NCI-H82 treated with DMSO at 0.1 percent for 48 hours (cell line): ENCODE results near the gene FIGNL2.
"Not testable (repeated sequence)": the region's sequence is repeated elsewhere in the genome, so short reads cannot be mapped to it uniquely, and the experiment has no call there.

Experiments
- DNase-seq: peaks from one replicate; lab custom pipeline; 2025; ENCODE audit not compliant: unreplicated experiment; lab: John Stamatoyannopoulos, UW

The FIGNL2 gene

DNA sequence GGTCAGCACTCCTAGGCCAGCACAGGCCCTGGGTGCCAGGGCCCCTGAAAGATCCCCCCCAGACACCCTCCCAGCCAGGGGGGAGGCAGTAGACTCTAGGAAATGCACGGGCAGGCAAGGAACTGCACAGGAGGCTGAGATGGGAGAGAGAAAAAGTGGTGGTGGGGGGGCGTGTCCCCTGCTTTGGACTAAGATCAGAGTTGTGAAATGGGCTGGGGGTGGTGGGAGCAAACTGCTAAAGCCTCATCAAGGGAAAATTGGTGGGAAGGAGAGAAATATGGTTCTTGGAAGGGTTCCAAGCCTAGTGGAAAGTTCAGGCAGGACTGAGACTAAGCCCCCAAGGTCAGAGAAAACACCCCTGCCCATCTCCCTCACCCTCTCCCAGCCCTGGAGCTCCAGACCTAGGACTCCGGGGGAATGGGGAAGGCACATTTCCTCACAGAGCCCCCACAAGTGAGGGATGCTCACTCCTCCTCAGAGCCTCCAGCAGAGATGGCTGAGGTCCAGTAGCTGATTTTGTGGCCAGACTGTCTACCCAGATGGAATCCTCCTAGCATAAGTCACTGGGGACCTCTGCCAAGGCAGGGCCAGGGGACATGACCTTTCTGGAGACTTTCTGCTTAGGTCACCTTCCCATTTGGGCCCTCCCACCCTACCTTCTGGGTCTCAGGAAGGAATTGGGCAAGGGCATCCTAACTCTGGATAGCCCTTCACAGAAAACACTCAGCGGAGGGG, 29.8 kb downstream of the FIGNL2 start:
- no peak for DNase-seq

DNA sequence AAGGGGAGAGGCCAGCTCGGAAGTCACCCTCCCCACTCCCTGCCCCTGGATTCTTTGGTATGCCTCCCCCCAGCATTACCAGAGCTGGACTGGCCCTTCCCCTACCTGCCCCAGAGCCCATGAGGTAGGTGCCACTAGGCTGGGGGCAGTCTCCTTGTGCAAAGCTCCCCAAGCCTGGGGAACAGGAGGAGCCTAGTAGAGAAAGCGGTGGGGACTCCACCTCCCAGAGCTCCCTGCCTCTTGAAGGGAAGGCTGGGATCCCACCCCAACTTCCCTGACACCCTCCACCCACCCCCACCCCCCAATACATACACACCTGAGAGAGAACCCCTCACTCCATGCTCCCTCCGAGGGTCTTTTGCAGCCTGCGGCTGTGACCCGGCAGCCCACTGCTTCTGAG, 30.4 kb downstream of the FIGNL2 start:
- DNase-seq: no peak

DNA sequence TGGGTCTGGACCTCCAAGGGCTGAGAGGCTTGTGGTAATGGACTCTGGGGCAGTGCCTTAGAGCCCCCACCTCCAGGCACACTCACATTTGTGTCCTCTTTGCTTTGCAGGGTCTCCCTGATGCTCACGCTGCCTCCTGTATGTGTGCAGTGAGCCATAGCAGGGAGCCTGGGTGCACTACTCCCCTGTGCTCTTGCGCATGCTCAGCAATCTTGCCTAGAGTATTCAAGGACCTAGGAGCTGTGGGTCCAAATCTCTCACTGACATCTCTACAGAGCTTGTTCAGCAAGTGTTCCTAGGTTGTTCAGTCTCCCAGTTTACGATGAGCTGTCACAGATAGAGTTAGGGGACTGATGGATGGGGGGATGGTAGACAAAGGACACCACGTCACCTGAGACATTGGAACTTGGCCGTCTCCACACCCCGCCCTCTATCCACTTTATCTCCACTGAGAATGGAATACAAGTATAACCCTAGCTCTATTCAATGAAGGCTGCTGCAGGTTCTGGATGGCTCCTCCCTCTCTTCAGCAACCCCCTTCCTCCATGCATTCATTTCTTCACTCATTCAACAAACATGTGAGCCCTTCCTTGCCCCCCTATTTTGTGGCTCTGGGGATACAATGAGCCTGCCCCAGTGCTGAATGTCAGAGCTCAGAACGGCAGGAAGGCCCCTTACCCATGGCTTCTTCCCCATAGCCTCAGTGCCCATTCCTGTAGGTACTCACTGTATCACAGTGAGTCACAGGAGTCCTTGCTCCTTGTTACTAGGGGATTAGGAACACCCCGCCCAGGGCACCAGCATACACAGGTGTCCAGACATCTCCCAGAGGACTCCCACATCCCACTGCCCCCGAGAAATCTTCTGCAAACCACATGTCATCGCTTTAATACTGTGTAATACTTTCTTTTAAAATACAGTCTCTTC, 31.2 kb downstream of the FIGNL2 start:
- DNase-seq: no peak

DNA sequence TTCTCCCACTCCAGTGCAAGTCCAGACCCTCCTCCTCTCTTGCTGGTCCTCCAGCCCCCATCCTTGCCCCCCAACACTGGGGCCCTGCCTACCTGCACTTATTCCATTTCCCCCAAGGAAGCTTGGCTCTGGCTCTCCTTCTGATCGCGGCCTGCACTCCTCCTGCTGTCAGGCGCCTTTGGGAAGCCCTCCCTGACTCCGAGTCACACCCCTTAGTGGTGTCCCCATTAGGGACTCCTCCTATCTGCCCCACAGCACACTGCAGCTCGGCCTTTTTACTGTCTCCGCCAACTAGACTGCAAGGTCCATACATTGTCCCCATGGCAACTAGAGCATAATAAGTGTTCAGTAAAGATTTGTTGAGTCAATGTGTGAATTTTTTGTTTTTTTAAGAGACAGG, 32.9 kb downstream of the FIGNL2 start:
- DNase-seq: no peak

DNA sequence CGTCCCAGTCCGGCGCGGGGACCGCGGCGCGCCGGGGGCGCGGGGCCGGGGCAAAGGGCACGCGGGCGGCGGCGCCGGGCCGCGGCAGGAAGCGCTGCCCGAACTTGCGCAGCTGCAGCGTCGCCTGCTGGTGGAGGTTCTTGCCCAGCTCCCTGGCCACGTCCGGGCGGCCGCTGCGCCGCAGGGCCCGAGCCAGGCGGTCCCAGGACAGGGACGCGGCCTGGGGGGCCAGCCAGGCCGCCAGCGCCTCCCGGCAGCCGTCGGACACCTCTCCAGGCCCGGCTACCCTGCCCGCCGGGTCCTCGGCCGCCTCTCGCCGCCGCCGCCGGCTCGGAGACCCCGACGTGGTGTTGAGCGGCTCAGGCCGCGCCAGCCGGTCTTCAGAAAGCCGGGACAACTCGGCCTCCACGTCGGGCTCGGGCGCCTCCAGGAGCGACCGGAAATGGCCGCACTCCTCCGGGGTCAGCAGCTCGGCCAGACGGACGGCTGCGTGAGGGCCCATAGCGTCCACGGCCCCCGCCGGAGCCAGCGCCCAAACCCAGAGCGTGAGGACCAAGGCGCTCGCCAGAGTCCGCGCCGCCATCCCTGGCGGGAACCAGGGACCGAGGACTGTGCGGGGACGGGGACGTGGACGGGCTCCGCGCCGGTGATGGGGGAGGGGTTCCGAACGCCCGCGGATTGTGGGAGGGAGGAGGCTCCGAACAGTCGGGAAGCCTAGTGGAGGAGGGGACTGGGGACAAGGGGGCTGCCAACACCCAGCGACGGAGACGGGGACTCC, 34.0 kb downstream of the FIGNL2 start:
- peak; percentile 10 for DNase-seq

DNA sequence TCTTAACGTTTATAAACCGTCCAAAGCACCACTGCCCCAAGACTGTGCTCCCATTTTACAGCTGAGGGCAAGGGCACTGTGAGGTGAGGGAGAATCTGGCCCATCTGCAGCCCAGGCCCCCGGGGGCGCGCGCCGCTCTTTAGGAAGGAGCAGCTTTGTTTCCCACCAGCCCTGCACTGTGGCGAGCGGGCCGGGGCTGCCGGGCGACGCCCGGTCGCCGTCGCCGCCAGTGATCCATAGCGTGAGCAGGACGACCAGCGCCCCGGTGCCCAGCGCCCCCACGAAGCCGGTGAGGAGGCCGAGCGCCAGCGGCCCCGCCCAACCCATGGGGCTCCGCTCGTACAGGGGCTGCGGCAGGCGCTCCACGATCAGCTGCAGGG, 34.6 kb downstream of the FIGNL2 start:
- DNase-seq: no peak

DNA sequence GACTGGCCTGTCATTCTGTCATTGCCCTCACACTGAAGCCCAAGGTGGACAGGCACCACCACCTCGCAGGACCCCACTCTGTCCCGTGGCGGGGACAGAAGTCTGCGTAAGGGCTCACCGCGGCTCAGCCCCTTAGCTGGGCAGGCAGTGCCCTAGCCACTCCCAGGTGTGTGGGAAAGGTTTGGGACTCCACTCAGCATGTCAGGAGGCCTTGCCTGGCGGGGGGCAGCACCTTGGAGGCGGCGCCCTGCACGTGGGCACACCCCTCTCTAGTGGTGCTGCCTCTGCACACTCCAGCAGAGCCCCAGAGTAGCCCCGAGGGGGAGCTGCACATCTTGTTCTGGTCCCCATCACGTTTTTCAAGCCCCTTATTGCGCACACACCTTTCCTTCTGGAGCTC, 35.6 kb downstream of the FIGNL2 start:
- DNase-seq: no peak

DNA sequence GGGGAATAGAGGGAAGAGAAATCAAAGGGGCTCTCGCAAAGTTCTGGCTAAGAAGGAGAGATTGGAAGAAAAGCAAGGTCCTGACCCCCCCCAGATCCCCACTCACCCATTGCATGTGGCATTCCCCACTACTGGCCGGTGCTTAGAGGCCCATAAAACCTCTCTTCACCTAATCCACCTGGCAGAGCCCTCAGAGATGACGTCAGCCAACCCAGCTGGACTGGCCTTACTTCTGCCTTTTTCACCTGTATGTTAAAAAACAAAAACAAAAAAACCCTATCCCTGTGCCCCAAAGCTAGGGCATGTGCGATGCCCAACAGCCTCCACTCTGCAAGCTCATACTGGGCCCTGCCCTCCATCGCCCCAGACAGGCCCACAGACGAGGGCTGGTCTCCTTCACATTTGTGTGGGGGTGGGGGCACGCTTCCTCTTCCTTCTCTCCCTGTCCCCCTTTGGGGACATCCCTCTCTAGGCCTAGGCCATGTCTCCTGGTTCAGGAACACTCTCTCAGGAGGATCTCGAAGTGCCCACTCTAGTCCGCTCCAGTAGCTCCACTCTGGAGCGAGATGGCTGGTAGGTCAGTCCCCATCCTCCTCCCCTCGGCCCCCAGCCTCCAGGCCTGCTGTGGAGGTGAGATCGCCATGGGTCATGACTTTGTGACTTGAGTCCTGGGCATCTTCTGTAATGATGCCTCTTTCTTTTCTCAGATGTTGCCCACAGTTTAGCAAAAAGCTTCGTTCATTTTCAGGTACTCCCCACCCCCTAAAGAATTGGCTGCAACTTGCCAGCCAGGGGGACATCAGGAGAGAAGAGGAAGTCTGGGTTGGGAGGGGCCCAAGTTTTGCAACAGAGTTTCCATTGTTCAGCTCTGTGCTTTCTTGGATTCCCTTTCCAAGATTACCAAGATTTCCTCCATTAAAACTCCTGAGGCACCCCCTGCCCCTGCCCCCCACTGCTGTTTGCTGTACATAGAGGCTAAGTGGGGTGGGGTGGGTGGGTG, 37.0 kb downstream of the FIGNL2 start:
- no peak for DNase-seq

DNA sequence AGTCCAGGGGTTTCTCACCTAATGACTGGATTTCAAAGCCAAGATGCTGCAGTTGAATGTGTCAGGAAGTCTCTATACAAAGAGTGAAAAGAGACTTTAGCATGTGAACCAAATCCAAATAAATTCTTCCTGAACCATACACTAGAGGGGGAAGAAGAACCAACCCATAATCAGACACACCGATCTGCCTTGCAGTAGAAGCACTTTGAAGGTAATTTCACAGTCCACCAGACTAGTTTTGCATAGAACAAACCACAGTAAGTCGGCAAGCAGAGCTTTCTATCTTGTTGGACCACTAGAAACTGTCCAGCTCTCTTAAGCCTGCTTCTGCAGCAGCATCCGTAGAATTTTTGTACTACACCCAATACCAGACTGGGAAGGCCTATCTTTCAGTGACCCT, 39.3 kb downstream of the FIGNL2 start:
- no peak for DNase-seq

DNA sequence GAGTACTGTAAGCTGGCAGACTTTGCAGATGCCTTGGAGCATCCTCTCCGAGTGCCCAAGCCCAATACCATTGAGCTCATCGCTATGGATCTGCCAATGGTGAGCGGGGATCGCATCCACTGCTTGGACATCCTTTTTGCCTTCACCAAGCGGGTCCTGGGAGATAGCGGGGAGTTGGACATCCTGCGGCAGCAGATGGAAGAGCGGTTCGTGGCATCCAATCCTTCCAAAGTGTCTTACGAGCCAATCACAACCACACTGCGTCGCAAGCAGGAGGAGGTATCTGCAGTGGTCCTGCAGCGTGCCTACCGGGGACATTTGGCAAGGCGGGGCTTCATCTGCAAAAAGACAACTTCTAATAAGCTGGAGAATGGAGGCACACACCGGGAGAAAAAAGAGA, 41.6 kb downstream of the FIGNL2 start:
- DNase-seq: no peak

DNA sequence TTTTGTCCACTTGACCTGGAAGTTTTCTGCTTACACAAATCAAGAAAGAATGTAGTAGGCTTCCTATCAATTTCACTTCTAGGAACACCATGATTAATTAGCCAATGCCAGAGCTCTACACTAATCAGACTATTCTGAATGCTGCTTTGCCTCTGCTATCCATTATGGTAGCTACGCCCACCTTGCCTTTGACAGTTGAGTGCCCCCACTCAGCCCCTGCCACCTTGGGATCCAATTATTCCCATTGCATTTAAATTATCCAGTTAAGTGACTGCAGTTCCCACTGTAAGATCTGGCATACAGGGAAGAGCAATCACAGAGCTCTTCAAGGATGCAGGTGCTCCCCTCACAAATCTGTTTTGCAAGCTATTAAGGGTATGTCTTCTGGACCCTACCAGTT, 47.5 kb downstream of the FIGNL2 start:
- peak; percentile 81 for DNase-seq

DNA sequence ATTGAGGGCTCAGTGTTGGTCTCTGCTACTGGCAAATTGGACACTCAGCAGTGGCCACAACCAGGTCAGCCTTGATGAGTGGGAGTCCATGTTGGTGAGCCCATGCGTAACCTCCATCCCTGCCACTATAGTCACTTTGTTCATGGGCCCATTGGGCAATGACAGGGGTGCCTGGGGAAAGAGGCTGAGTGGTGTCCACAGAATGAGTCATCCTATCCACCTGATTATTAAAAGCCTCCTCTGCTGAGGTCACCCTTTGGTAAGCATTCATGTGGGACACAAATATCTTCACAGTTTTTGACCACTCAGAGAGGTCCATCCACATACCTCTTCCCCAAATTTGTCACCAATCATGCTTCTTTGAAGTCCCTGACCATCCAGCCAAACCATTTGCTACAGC, 50.0 kb downstream of the FIGNL2 start:
- no peak for DNase-seq

DNA sequence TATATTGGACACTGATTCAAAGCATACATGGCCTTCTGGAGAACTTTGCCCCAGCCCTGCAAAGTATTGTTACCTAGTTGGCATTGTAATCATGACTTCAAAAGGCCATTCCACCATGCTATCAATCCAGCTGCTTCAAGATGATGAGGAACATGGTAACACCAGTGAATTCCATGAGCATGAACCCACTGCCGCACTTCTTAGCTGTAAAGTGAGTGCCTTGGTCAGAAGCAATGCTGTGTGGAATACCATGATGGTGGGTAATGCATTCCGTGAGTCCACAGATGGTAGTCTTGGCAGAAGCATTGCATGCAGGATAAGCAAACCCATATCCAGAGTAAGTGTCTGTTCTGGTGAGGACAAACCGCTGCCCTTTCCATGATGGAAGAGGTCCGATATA, 50.5 kb downstream of the FIGNL2 start:
- DNase-seq: not testable (repeated sequence)

DNA sequence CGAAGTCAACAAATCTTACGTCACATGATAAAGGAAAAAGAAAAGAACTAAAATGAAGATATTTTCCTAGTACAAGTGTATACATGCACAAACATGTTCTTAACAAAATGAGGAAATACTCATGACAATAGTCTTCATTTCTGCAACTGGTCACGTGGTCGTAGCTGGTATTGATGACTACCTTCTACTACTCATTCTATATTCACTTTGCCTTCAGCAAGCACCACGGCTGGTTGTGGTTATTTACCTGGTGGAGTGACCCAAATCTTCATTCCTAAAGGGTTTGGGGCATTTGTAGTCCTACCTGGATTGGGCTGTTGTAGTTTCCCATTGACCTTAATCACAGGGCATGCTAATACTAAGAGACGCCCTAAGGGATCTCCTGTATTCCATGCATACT, 51.2 kb downstream of the FIGNL2 start:
- DNase-seq: no peak

DNA sequence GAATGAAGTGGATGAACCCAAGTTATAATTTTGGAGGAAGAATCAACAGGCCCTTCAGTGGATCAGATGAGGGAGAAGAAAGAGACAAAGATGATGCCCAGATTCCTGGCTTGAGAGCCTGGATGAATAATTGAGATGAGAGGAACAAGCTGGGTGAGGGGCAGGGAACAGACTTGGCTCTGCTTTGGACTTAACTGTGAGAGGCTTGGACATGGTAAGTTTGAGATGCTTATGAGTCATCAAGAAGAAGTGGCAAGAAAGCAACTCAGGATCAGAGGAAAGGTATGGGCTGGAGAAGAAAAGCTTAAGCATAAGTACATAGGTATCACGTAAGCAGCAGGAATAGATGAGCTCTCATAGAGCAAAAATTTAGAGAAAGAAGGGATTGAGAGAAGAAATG, 55.3 kb downstream of the FIGNL2 start:
- DNase-seq: no peak

DNA sequence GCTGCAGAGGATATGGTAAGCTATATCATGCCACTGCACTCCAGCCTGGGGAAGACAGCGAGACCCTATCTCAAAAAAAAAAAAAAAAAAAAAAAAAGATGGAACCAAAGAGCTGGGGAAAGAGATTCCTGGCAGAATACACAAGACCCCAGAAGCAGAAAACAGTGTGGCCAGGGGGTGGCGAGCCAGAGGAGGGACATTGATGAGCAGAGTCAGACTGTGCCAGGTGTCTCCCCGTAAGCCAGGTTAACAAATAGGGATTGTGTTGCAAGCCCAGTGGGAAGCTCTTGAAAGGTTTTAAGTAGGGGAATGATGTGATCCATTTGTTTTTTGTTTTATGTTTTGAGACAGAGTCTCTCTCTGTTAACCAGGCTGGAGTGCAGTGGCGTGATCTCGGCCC, 56.1 kb downstream of the FIGNL2 start:
- no peak for DNase-seq

DNA sequence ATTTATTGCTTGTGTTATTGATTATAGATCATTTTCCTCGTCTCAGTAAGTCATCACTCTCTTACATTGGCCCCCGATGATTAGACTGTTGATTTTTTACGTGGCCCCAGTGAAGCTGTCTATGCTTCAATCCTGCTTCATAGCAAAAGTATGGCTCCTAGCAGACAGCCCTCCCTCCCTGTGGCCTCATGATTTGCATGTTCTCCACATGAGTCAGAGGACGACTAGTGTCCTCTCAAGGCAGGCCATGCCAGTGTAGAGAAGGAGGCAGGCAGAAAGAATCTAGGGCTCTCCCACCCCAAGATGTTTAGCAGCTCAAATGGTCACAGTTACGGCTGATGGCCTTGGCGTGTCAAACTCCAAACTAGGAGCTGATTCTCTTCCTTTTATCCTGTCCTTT, 59.6 kb downstream of the FIGNL2 start:
- DNase-seq: no peak

DNA sequence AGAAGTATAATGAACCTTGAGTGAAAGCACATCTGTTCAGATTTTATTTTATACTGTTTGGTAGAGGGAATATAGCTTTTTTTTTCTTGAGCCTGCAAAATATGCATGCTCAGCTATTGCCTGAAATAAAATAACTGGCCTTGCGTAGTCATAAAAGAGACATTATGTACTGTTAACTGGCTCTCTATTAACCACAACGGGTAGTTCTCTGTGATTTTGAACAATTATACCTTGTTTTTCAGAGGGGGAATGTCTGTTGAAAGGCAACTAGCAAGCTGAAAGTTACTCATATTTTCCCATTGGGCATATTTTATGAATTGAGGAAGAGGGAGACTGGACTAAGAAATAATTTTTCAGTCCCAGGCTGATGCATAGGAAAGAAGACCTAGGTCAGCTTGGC, 62.6 kb downstream of the FIGNL2 start:
- no peak for DNase-seq

DNA sequence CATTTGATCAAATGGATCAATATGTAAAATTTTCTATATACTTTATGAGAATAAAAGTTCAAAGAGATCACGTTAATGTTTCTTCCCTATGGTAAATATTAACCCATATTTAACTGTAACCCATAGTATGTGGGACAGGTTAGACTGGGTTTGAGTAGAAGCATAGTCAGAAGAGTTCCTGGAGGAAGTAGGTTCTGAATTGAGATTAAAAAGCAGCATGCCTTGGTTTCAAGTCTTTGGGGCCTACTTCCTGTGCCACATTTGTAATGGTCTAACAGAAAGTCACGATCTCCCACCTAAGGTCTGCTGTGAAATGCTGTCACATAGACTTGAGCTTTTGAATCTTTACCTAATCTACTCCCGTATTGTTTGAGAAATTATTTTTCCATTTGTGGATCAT, 63.8 kb downstream of the FIGNL2 start:
- no peak for DNase-seq

DNA sequence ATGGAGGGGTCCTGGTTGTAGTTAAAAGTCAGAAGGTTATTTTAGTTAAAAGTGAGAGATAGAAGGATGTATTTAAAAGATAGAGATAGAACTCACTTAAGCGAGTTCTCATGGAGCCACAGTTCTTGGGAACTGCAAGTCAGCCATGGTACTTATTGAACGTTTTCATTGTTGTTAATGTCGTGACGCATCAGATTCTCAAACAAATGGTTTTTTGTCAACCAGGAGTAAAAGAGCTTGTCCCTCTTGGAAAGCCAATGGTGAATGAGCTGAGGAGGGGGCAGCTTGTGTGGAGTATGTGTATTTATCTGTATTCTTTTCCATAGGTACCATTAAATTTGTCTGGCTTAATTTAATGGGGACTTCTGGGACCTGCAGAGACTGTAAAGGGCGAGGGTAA, 68.6 kb downstream of the FIGNL2 start:
- DNase-seq: no peak

DNA sequence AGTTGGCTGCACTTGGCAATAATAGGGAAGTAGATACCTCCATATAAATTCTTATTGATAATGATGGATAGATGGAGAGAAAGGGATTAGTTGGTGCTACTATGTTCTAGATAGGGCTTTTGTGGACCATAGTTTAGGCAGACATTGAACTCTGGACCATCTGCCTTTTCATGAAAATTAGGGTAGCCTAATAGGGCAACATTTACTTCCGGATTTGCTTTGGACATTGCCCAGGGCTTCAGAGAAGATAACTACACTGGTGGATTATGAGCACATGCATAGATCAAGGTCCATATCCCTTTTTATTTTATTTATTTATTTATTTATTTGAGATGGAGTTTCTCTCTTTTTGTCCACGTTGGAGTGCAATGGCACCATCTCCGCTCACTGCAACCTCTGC, 70.5 kb downstream of the FIGNL2 start:
- no peak for DNase-seq
